CD4-positive, alpha-beta T cell treated with Interleukin-6 for 4 hours (primary cell): ENCODE data around the gene ADCY5.

Source experiments
- DNase-seq: peaks from one replicate; pipeline ENCODE4 v3.0.0-alpha.2; 2020; ENCODE audit warnings: mixed read lengths

Gene ADCY5

DNA sequence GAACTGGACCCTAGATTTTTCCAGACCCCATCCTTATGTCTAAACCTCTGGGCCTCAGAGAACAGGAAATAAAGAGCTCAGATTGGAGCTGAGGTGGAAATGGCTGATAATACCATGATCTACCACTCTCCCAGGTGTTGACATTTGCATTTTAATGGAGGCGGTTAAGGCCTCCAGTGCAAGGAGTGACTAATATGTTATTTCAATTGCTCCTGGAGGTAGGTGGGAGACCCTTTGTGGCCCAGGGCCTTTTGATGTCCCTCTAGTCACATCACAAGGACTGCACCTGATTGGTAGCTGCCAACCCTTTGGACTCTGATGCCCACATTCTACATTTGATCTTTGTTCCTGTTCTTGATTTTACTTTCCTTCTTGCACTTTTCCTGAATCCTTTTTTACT lies 9.0 kb upstream of the ADCY5 start:
- DNase-seq = no peak

DNA sequence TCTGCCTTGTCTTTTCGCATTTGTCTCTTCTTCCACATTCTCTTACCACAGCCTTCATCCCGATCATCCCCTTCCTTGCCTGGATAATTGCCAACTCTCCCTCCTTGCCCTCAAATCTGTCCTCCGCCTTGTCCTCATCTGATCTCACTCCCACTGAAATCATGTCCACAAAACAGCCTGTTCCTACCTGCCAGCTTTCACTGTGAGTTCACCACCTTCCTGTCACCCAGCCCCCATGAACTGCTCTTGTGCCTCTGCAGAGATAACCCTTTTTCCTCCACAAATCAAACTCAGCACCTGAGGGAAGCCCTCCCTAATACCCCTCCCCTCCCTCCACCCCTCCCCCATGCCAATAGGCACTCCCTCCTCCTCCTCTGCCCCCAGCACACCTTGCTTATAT lies 4.8 kb upstream of the ADCY5 start:
- no peak for DNase-seq

DNA sequence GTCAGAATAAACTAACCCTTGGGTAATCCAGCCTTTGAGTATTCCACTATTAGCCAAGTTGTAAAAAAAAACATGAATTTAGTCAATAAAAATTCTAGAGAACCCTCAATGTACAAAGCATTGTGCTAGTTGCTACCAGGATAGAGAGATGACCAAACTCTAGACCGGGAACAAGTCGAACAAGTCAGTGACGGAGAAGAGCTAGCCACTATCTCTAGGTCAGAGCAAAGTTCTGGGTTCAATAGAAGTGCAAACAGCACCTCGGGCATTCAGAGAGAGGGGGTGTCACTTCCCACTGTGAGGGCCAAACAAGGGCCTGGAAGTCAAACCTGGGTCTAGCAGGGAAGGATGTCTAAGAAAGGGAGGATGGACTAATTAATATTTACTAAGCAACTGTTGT lies 2.3 kb upstream of the ADCY5 start:
- DNase-seq = no peak

- no peak for DNase-seq
These were observed 1.2 kb upstream of the ADCY5 start for GRCh38 chr3:123449997-123450604.

DNA sequence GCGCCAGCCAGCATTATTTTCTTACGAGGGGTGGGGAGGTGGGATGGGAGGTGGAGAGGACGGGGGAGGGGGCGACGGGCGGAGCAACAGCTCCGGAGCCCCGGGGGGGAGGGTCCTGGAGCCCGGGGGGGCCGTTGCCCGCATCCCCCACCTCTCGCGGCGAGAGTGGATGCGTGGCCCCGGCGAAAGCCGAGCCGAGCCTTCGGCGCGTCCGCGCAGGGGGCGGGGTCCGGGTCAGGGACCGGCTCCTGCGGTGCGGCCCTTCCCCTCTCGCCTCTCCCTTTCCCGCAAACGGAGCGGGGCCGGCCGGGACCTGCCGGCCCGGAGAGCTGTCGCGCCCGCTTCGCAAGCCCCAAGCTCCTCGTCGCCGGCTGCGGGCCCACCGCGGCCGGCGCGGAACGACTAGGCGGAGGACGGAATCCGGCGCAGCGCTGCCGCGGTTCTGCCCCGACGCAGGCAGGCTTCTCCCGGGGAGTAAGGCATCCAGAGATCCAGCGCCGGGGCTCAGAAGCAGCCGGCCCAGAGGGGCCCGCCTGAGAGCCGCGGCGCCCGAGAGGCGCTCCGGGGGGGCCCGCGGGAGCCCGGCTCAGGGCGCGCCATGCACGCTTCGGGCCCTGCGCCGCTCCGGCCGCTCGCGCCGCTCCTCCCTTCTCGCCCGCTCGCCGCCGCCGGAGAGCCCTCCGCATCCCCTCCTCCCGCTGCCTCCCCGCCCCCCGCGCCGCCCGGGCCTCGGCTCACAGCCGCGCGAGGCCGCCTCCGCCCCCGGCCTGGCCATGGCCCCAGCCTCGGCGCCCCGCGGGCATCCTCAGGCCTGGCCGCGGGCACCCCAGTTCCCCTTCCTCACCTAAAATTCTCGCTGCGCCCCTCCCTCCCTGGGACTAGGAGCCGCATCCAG lies 459 bp upstream of the ADCY5 start:
- DNase-seq = no peak

DNA sequence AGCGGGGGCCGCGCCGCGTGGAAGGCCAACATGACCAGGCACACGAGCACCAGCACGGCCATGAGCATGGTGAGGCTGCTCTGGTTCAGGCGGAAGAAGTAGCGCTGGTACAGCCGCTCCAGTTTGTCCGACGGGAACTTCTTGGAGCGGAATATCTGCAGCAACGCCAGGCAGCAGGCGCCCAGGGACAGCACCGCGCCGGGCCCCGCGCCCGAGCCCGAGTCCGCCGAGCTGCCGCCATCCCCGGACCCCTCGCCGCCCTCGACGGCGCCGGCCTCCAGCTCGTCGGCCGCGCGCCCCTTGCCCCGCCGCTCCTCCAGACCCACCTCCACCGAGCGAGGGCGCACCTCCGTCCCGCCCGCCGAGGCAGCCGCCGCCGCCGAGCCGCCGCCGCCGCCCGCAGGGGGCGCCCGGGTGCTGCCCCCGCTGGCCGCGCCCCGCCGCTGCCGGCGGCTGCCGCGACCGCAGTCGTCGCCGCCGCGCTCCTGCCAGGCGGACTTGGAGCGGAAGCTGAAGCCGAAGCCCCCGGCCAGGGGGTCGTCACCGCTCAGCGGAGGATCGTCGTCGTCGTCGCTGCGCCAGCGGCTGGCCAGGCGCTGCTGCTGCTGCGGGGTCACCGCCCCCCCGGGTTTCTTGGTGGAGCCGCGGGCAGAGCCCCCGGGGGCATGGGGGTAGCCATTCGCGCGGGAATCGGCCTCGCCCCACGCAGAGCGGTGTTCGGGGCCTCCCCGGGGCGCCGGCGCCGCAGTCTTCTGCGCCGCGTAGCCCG lies 957 bp downstream of the ADCY5 start:
- DNase-seq = peak; percentile 34

GRCh38 chr3:123447416-123447748 lies 1.5 kb downstream of the ADCY5 start:
- DNase-seq = no peak

DNA sequence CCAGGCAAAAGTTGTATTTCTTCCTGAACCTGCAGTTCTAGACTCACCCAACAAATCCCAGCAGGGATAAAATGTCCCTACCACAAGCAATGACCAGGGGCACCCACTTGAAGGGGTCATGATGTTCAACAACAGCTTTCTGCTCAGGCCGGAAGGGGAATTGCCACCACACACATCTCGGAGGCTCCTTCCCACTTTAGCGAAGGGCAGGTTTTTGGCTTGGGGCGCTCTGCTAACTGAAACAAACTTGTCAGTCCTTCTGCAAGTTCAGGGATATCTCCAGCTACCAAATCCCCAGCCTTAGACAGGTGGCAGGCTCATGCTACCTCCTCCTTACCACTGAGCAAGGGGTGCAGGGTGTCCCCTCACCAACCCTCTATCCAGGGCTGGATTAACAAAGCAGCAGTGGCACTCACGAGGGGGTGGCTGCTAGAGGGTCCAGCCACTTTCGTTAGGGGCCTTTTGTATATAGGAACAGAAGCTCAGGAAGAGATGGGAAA lies 2.2 kb downstream of the ADCY5 start:
- DNase-seq = no peak

- DNase-seq = no peak
These were observed 2.7 kb downstream of the ADCY5 start for GRCh38 chr3:123446210-123446609.

GRCh38 chr3:123445702-123446101 lies 3.2 kb downstream of the ADCY5 start:
- DNase-seq = no peak

- DNase-seq = no peak
These were observed 4.1 kb downstream of the ADCY5 start for GRCh38 chr3:123444744-123445143.

DNA sequence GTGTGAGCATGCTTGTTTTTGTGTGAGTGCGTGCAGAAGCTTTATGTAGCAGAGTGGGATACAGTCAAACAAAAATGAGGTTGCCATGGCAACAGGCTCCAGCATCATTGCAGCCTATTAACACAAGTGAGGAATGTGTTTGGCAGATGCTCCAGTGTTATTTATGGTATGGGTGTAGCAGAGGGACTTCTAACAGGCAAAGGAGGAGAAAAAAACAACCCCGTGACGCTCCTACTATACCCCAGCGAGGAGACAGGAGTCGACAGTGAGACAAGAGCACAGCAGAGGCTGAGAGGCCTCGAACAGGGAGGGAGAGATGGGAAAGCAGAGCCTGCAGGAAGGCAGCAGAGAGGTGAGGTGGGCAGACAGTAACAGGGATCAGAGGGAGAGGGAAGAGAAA lies 4.9 kb downstream of the ADCY5 start:
- no peak for DNase-seq

- DNase-seq = no peak
These were observed 6.0 kb downstream of the ADCY5 start for GRCh38 chr3:123442908-123443307.

DNA sequence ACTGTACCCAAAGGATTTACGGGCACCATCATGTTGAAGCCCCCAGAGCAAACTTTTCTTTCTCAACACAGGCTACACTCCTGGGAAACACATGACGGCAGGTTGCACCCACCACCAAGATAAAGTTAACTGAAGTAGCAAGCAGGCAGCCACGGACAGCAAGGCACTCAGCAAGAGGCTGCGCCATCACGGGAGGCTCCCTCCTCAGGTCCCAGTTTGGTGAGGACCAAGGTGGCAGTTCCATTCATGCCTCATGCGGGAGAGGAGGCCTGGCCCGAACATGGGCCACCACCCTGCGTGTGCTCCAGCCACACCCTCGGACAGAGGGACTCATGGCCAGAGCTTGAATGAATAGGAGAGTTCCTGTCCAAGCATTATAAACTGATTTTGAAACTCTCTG lies 6.8 kb downstream of the ADCY5 start:
- DNase-seq = no peak

DNA sequence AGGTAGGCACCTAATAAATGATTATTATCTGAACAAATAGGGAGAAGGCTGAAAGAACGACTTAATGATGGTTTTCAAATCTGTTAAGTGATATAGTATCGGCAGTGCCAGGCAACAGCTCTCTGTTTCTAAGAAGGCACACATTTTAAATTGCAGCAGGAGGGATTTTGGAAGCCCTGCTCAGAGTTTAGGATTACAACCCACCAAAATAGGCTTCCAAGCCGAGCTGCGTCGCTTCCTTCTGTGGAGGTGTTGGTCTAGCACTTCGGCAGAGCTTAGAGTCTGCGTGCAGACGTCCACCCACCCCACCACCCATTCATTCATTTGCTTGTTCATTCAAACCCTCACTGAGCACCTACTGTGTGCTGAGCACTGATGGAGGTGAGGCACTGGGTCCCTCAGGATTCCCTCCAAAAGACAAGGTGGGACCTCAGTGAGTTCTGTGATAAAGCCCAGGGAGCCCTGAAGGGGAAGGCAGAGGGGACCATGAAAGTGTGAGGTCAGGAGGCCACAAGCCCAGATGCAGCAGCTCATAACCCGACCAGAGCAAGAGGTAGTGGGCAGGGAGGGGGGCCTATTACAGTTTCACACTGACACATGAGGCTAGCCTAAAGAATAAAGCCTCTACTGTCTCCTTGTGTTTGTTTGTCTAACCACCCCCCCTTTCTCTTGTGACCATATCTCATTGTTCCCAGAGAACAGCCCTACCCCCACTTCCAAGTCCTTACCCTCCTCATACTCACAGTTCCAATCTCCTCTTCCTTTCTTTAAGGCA lies 8.9 kb downstream of the ADCY5 start:
- DNase-seq = no peak

DNA sequence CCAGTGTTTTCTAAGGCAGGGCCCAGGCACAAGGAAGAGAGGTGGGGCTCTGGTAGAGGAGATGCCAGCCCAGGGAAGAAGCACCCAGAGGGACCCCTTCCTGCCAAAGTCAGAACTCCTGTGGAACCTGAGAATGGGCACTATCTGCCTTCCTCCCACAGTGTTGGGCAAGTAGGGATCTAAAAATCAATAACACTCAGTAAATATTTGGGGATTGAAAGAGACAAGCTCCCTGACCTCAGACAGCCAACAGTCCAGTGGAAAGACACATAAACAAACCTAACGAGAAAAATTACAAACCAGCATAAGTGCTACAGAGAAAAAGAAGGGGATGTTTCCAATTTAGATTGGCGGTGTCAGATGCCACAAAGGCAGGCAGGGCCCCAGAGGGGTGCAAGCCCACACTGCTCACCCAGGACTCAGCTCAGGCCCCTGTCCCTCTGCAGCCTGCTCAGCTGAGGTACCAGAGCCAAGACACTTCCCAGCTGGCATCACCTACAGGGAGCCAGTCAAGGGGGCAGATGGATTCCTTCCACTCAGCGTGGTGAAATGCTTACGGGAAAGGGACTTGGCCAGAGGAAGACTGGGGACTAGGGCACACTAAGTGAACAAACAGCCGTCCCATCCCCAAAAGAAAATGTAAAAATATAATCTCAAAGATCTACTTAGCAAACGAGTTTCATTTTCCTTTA lies 15.9 kb downstream of the ADCY5 start:
- no peak for DNase-seq

- DNase-seq = no peak
These were observed 17.1 kb downstream of the ADCY5 start for GRCh38 chr3:123431658-123432324.

DNA sequence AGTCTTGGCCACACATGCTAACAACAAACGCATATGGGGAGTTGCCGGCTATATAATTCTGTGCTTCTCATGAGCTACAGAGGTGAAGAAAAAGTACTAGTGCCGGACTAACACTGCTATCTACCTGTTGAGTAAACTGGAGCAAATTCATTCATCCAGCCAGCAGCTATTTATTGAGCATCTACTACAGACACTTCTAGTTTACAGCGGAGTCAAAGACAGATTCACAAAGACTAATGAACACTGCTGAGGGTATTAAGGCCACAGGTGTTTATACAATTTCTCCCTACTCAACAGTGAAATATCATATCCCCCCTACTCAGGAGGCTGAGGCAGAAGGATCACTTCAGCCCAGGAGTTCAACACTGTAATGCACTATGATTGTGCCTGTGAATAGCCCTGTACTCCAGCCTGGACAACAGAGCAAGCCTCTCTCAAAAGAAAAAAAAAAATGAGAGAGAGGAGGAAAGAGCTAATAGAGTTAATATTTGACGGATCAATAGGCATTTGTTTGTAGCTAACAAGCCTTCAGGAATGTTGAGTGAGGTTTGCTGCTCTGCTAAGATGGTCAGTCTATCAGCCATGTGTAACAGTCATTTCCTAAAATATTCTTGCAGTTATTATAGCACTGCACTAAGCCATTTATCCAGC lies 17.8 kb downstream of the ADCY5 start:
- no peak for DNase-seq

DNA sequence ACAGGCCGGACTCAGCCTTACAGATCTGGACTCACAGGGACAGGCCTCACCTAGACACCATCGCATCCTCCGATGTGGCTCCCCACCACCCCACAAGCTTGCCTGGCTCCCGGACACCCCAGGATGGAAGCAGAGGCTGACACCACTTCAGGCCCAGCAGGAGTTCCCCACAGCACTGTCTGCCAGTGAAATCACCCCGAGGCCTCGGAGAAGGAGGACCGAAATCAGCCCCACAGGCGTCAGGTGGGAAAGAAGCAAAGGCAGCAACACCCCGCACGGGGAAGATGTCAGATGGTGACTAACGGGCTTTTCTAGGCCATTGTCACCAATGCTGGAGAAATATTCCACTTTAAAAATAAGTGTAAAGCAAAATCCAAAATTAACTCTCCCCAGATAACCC lies 18.6 kb downstream of the ADCY5 start:
- no peak for DNase-seq

DNA sequence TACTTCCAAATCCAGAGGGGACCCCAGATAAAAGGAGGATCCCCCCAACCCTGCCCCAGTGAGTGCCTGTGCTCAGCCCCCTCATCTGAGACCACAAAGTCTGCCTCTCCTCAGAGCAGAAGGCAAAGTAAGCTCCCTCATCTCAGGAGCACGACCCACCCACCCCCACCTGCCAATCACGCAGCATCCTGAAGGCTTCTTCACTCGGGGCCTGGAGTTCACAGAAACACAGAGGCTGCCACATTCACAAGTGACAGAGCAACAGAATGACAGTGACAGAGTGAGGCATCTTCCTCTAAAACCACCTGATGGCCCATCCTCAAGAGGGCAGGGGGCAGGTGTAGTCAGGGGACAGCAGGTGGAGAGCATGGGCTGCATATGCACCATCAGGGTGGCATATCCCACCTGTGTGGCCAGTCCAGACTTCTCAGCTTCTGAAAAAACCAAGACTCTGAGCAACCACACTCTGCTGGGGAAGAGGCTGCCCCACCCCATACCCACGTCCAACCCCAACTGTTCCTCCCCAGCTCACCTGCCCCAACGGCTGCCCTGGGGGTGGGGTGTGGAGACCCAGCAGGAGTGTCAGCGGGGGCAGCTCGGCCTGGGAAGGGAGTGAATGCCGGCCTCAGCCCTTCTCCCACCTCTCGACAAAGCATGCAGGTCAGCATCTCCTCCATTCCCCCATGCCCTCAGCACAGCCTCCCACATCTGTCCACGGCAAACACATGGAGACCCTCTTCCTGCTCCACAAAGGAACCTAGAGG lies 19.3 kb downstream of the ADCY5 start:
- DNase-seq = no peak
